ENCODE data around the gene PNLIPRP1. TPM values are rescaled to one million over a fixed set of nuclear protein-coding genes. Genes with fewer than 3 reads are reported as not detected.

Gene PNLIPRP1
- not detected for total RNA-seq (ENCODE audit: unreplicated experiment)
- long read RNA-seq: 0 reads

DNA sequence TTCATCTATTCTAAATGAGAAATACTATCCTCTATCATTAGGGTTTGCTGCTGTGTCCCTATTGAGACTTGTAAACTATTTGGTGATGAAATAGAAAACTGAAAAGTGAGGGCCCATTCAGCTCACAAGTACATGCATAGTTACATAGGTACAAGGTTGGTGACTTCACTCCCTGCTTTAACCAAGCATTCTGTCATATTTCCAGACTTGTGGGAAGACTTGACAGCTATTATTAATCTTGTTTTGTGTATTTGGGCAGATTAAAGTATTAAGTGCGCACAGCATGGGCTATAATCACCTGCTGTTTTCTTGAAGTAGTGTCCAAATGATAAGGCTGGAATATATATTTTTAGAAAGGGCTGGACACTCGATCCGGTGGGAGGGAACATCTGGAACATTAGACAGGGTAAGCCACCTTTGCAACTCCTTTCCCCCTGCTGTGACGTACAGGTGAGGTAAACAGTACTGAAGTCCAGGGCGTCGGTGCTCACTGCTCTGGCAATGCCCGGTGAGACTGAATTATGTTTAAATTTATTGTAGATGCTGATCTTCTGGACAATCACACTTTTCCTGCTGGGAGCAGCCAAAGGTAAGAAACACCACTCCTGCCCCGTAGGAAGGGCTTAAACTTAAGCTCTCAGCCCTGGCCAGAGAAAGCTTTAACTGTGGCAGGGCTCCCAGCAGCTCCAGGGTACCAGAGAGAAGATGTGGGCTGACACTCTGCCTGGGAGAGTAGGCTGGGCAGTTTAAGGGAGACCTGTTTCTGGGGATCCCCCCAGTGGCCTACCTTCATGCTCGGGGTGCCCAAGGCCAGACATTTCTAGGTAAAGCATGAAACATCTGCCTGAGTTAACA, at the start of gene PNLIPRP1:
Gene PNLIPRP1, plus strand, starts transcription at position 370 of the 855 bp plus-strand sequence. Its CDS starts 171 bp downstream, at position 541.
- Mint-ChIP-seq H3K9me3 (ENCODE audit: unreplicated experiment) (no peaks in the 10 kb centered on the region), H3K27ac (ENCODE audit: unreplicated experiment) (no peak within 1 kb of the TSS), H3K27me3 (ENCODE audit: unreplicated experiment) (peaks cover 8% of the 10 kb centered on the region), H3K4me3 (ENCODE audit: unreplicated experiment) (no peak within 1 kb of the TSS), H3K4me1 (ENCODE audit: unreplicated experiment) (no peaks in the 10 kb centered on the region), H3K36me3 (ENCODE audit: low read depth, unreplicated experiment) (no peaks in the 10 kb centered on the region)
- no peak for DNase-seq (ENCODE audit: low spot score)
- TF ChIP-seq, protein P1, sequence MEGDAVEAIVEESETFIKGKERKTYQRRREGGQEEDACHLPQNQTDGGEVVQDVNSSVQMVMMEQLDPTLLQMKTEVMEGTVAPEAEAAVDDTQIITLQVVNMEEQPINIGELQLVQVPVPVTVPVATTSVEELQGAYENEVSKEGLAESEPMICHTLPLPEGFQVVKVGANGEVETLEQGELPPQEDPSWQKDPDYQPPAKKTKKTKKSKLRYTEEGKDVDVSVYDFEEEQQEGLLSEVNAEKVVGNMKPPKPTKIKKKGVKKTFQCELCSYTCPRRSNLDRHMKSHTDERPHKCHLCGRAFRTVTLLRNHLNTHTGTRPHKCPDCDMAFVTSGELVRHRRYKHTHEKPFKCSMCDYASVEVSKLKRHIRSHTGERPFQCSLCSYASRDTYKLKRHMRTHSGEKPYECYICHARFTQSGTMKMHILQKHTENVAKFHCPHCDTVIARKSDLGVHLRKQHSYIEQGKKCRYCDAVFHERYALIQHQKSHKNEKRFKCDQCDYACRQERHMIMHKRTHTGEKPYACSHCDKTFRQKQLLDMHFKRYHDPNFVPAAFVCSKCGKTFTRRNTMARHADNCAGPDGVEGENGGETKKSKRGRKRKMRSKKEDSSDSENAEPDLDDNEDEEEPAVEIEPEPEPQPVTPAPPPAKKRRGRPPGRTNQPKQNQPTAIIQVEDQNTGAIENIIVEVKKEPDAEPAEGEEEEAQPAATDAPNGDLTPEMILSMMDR (IDR thresholded peaks at IDR 0.05; ENCODE audit: unreplicated experiment): no peak

DNA sequence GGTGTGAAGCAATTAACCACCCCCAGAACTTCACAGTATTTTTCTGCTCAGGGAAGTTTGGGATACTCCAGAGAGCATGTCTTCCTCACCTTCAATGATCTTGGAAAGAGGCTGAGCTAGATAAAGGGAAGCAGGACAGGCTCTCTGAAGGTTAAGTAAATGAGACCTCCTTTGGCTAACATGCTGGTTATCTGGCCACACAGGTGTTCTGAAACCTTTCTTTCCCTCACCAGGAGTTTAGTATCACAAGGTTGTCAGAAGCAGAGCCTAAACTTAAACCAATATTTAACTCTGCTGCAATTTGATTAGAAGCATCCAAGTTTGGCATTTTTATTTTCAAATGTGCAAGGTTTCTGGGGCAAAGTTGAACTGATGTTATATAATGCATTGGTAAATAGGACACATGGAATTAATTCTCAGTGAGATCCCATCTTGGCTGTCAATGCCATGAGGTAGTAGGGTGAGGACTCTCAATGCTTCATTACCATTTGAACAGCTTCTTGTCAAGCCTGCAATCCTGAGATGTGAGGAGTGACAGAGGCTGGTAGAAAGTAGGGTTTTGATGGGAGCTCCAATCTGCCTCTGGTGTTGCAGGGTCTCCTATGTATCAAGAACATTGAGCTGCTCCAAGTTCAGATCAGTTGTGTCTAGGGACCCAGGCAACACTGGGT, 48.6 kb upstream of the PNLIPRP1 start:
- H3K9me3 Mint-ChIP-seq (ENCODE audit: unreplicated experiment): no peaks in the 10 kb centered on the region
- DNase-seq (ENCODE audit: low spot score): no peak
- H3K27ac Mint-ChIP-seq (ENCODE audit: unreplicated experiment): no peak overlapping the region
- no peak overlapping the region for H3K4me3 Mint-ChIP-seq (ENCODE audit: unreplicated experiment)
- H3K36me3 Mint-ChIP-seq (ENCODE audit: low read depth, unreplicated experiment): no peaks in the 10 kb centered on the region
- H3K27me3 Mint-ChIP-seq (ENCODE audit: unreplicated experiment): no peaks in the 10 kb centered on the region
- H3K4me1 Mint-ChIP-seq (ENCODE audit: unreplicated experiment): no peaks in the 10 kb centered on the region
- TF ChIP-seq, protein P1 (IDR thresholded peaks at IDR 0.05; ENCODE audit: unreplicated experiment): no peak

DNA sequence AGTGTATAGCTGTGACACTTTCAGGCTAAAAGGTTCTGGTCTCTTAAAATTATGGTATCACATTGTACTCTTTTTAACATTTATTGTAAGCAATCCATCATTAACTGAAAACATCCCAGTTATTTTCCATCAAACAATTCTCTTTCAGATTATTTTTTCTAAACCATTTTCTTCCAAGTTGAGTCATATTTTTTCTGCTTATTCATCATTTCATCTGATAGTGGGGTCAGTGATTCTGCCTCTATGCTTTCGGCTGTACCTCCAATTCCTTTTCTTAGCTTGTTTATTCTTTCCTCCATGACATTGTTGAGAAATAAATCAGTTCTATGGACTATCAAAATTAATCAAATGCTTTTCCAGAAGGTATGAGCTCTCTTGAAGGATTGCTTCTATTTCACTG, 45.6 kb upstream of the PNLIPRP1 start:
- TF ChIP-seq, protein P1 (IDR thresholded peaks at IDR 0.05; ENCODE audit: unreplicated experiment): no peak
- H3K27ac Mint-ChIP-seq (ENCODE audit: unreplicated experiment): no peak overlapping the region
- H3K36me3 Mint-ChIP-seq (ENCODE audit: low read depth, unreplicated experiment): no peaks in the 10 kb centered on the region
- H3K4me1 Mint-ChIP-seq (ENCODE audit: unreplicated experiment): no peaks in the 10 kb centered on the region
- H3K27me3 Mint-ChIP-seq (ENCODE audit: unreplicated experiment): no peaks in the 10 kb centered on the region
- no peaks in the 10 kb centered on the region for H3K9me3 Mint-ChIP-seq (ENCODE audit: unreplicated experiment)
- DNase-seq (ENCODE audit: low spot score): no peak
- no peak overlapping the region for H3K4me3 Mint-ChIP-seq (ENCODE audit: unreplicated experiment)

DNA sequence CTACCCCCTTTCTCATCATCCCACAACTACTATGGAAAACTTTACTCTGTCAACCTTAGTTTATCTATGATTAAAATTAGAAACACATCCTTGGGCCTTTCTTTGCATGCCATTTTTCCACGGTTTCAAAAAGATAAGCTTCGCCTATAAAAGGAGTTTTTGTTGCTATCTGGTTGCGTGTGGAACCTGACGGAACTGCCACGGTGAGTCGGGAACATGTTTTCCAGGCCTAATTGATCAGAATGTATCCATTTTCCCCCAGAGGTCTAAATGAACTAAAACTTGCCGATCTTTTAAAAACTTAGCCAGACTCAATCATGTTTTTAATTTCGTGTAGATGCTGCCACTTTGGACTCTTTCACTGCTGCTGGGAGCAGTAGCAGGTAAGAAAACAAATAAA, 45.0 kb upstream of the PNLIPRP1 start, which contains the start of gene PNLIP:
Gene PNLIP, plus strand, starts transcription at position 176 of the 400 bp plus-strand sequence. Its CDS starts 162 bp downstream, at position 338.
- no peak within 1 kb of the TSS for H3K27ac Mint-ChIP-seq (ENCODE audit: unreplicated experiment)
- H3K4me1 Mint-ChIP-seq (ENCODE audit: unreplicated experiment): no peaks in the 10 kb centered on the region
- H3K4me3 Mint-ChIP-seq (ENCODE audit: unreplicated experiment): no peak within 1 kb of the TSS
- no peak for DNase-seq (ENCODE audit: low spot score)
- no peaks in the 10 kb centered on the region for H3K36me3 Mint-ChIP-seq (ENCODE audit: low read depth, unreplicated experiment)
- H3K9me3 Mint-ChIP-seq (ENCODE audit: unreplicated experiment): no peaks in the 10 kb centered on the region
- no peaks in the 10 kb centered on the region for H3K27me3 Mint-ChIP-seq (ENCODE audit: unreplicated experiment)
- TF ChIP-seq, protein P1 (IDR thresholded peaks at IDR 0.05; ENCODE audit: unreplicated experiment): no peak

Data from endothelial cell (in vitro differentiated cells).